Astrocyte (in vitro differentiated cells and primary cell): ENCODE results near the gene GDPD2.

ENCODE experiments used
- EZH2 ChIP-seq: IDR thresholded peaks from 2 replicates; pipeline ENCODE4 v1.6.1; 2012; ENCODE audit warnings: mild to moderate bottlenecking, low read length, inconsistent platforms; ENCODE audit not compliant: insufficient read depth
- TF ChIP-seq, protein P1 (sequence below): IDR thresholded peaks from 2 replicates; pipeline ENCODE4 v1.5.1; 2011; ENCODE audit warnings: low read depth, mild to moderate bottlenecking, inconsistent platforms, low read length, moderate library complexity; ENCODE audit not compliant: insufficient read depth

DNA sequence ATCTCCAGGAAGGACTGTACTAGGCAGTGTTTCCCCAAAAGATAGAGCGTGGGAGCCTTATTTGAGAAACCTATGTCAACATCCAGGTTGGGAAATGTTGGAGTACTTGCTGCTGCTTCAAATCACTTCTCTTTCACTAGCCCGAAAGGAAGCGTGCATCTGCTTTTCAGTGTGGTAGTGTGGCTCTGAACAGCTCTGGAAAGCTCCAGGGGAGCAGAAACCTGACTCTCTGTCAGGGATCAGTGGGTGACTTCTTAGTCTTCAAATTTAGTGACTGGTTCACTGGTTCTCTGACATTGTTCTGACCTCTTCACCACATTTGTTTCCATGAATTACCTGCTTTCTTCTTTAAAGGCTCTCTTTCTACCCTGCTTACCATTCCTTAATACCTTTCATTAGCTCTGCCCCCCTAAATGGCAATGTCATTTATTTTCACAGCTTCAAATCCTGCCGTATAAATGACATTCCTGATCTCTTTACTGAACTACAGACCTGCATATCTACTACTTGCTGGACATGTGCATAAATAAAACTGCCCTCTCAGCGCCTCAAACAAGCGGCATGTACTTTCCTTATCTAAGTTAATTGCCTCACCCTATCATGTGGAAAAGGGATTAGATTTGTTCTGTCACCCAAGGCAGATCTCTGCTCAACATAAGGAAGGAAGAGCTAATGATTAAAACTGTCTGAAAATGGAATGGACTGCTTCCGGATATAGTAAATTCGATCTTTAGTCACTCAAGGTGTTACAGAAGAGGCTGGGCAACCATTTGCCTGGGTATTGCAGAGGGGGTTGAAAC lies 58.6 kb downstream of the GDPD2 start:
- TF ChIP-seq, protein P1, sequence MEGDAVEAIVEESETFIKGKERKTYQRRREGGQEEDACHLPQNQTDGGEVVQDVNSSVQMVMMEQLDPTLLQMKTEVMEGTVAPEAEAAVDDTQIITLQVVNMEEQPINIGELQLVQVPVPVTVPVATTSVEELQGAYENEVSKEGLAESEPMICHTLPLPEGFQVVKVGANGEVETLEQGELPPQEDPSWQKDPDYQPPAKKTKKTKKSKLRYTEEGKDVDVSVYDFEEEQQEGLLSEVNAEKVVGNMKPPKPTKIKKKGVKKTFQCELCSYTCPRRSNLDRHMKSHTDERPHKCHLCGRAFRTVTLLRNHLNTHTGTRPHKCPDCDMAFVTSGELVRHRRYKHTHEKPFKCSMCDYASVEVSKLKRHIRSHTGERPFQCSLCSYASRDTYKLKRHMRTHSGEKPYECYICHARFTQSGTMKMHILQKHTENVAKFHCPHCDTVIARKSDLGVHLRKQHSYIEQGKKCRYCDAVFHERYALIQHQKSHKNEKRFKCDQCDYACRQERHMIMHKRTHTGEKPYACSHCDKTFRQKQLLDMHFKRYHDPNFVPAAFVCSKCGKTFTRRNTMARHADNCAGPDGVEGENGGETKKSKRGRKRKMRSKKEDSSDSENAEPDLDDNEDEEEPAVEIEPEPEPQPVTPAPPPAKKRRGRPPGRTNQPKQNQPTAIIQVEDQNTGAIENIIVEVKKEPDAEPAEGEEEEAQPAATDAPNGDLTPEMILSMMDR = no peak
- TF ChIP-seq EZH2 = no peak
